ENCODE data around the gene ARHGAP18.
"Not testable (repeated sequence)": the region's sequence is repeated elsewhere in the genome, so short reads cannot be mapped to it uniquely, and the experiment has no call there.

ARHGAP18 gene

DNA sequence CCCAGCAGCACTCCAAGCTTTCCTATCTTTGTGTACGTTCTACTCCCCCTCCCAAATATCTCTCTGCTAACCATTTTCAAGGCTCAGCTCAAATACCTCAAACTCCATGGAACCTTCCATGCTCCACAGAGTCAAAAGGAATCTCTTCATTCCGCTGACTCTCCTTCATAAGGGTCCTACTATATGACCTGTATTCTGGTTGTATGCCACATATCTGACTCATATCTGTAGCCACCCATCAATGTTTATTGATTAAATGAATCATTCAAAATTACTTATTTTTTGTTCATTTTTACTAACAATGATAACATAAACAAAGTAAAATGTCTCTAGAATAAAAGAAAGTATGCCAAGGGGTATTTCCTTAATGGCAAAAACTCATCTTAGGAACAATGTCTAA lies 123.2 kb downstream of the ARHGAP18 start:
- DNase-seq: no peak

DNA sequence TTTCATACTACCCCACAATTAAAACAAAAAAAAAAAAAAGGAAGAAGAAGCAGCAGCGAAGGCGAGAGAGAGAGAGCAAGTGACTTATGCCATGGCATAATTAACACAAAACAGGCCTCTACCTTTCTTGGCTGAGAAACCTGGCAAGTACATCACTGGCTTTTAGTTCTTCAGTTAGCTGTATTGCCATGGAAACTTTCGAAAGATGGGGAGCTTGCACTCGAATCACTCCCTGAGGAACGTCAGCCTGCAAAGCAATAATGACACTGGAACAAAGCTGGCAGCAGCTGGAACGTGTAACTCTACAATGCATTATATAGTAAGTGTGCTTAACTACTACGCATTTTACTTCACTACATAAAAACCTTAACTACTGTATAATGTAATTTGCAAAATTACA lies 126.1 kb downstream of the ARHGAP18 start:
- DNase-seq: peak in 3 of 58 donors; percentile 3 to 40 (median 31)

GRCh38 chr6:129578315-129578714 lies 131.7 kb downstream of the ARHGAP18 start:
- DNase-seq: no peak

DNA sequence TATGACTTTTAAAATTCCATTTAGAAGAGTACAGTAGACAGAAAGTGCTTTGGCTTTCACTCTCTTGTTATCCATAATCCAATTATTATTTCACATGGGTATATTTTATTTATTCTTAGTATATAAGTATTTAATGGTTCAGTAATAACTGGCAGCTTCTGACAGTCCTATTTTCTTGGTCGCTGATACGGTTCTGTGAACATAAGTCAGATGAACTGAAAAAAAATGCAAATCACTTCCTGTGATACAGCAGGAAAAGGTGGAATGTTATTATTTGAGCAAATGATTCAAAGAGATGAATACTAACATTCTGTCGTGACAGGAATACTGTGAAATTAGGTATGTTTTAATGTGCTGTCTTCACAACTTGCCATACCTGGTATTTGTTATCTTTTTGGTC lies 132.3 kb downstream of the ARHGAP18 start:
- DNase-seq: no peak

DNA sequence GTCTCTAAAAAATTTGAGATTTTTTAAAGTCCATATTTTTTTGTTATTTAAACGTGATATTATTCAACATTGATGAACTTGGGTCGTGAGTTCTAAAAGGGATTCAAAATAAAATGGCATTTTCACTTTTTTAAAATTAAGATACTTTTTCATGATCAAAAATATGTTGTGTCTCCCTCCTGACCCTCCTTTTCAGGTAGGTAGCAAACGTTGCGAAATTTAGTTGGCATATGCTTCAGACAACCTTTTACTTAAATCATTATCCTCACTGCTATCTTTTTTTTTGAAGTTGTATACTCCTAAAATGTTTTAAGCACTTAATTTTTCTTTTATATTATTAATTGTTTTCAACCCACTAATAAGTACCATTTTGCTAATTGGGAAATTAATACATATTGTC lies 133.5 kb downstream of the ARHGAP18 start:
- no peak for DNase-seq

DNA sequence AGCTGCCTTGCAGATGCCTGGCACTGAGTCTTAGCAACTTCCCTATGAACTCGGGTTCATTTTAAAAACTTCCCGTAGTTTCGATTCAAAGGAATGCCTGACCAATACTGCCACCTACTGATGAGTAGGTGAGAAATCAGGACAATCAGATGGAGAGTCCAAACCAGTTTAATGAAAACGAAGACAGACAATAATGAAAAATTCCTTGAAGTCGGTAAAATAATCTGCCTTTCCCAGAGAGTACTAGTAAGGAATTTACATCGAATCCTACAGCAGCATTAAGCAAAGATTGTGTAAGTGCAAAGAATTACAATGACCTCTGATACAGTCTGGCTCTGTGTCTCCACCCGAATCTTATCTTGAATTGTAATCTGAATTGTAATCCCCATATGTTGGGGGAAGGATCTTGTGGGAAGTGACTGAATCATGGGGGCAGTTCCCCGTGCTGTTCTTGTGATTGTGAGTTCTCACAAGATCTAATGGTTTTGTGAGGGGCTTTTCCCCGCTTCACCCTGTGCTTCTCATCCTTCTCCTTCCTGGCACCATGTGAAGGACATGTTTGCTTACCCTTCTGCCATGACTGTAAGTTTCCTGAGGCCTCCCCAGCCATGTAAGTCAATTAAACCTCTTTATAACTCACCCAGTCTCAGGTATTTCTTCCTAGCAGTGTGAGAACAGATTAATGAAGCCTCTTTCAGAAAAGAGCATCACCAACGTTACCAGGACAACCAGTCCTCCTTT lies 134.4 kb downstream of the ARHGAP18 start:
- peak in 3 of 58 donors; percentile 5 to 35 (median 35) for DNase-seq

GRCh38 chr6:129574605-129575004 lies 135.4 kb downstream of the ARHGAP18 start:
- DNase-seq: not testable (repeated sequence)

GRCh38 chr6:129570929-129571328 lies 139.0 kb downstream of the ARHGAP18 start:
- not testable (repeated sequence) for DNase-seq

DNA sequence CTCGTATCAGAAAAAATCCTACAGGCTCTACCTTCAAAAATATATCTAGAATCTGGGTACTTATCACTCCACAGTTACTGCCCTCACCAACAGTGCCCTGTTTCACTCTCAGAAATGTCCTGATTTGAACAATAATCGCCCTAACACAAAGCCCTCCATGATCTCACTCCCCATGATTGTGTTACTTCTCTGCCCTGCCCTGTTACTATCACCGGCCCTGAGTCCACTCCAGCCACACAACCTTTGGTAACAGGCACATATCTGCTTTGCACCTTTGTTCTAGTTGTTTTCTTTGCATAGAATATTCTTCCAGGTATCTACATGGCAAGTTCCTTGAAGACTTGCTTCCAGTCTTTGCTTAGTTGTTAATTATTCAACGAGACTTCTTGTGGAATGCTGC lies 142.0 kb downstream of the ARHGAP18 start:
- DNase-seq: no peak

DNA sequence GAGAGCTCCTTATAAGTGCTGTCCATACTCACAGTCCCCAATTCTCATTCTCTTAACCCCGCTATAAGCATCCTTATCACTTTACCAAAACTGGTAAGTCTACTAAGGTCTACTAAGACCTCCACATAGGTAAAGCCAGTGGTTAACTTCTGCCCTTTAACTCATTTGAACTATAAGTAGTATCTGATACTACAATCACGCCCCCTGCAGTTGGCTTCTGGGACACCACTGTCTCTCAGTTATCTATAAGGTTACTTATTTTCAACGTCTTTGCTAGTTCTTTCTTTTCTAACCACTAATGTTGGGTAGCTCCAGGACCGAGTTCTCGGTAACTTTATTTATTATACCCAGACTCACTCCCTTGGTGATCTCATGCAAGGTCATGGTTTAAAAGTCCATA lies 142.6 kb downstream of the ARHGAP18 start:
- DNase-seq: peak in 1 of 58 donors; percentile 14

DNA sequence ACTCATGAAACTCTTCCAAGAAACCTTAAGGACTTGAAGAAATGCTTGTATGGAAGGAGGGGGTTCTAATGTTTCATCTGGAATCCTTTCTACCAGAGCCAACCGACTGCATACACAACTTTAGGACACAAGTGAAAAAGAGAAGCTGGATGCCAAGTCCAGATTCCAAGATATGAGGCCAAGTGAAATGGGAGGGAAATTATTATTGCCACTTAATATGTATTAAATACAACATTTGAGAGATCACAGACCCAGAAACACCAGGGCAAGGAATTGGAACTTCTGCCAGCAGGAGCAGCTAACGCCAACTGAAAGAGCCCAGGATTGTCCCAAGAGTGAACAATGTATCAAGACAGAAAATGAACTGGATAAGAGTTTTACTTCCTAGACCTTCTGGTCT lies 144.2 kb downstream of the ARHGAP18 start:
- no peak for DNase-seq

GRCh38 chr6:129565366-129565765 lies 144.6 kb downstream of the ARHGAP18 start:
- no peak for DNase-seq

- no peak for DNase-seq
These were observed 151.7 kb downstream of the ARHGAP18 start for GRCh38 chr6:129558248-129558647.

GRCh38 chr6:129555206-129555832 lies 154.7 kb downstream of the ARHGAP18 start:
- DNase-seq: no peak

GRCh38 chr6:129552413-129552812 lies 157.6 kb downstream of the ARHGAP18 start:
- DNase-seq: no peak

- DNase-seq: peak in 2 of 58 donors; percentile 11 to 15
These were observed 158.5 kb downstream of the ARHGAP18 start for GRCh38 chr6:129551486-129551885.

GRCh38 chr6:129546702-129547101 lies 163.3 kb downstream of the ARHGAP18 start:
- DNase-seq: no peak

DNA sequence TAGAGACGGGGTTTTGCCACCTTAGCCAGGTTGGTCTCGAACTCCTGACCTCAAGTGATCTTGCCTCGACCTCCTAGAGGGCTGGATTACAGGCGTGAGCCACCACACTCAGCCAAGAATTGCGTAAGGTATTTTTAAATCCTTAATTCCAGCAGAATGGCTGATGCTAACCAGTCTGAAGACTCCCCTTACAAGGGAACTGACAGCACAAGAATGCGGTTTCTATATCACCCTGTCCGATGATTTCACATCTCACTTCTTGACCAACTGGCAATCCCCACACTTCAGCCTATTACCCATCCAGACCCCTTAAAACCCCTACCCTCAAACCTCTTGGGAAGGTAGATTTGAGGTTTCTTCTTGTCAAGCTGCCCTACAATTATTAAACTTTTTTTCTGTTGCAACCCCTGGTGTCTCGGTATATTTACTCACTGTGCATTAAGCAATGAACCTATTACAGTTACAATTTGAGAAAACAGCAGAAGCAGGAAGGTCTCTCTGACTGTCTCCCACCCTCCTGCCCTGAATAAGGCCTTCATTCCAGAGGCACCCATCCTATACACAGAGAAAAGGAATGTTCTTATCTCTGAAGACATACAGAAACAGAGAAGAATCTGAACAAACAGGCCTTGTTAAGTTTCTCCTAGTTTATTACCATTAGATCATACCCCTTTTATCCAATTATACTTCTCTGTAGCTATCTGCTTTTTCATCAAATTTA lies 164.9 kb downstream of the ARHGAP18 start:
- no peak for DNase-seq

DNA sequence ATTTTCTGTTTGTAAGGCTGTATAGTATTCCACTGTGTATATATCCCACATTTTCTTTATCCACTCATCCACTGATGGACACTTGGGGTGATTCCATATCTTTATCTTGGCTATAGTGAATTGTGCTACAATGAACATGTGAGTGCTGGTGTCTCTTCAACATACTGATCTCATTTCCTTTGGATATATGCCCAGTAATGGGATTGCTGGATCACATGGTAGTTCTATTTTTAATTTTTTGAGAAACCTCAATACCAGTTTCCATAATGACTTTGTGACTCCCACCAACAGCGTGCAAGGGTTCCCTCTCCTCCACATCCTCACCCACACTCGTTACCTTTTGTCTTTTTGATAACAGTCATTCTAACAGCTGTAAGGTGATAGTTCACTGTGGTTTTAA lies 166.0 kb downstream of the ARHGAP18 start:
- no peak for DNase-seq

GRCh38 chr6:129542705-129543104 lies 167.3 kb downstream of the ARHGAP18 start:
- no peak for DNase-seq

- DNase-seq: no peak
These were observed 170.9 kb downstream of the ARHGAP18 start for GRCh38 chr6:129539032-129539431.

GRCh38 chr6:129536271-129536670 lies 173.7 kb downstream of the ARHGAP18 start:
- peak in 4 of 58 donors; percentile 7 to 44 (median 24) for DNase-seq
